ENCODE measurements around the gene C20orf141.

DNA sequence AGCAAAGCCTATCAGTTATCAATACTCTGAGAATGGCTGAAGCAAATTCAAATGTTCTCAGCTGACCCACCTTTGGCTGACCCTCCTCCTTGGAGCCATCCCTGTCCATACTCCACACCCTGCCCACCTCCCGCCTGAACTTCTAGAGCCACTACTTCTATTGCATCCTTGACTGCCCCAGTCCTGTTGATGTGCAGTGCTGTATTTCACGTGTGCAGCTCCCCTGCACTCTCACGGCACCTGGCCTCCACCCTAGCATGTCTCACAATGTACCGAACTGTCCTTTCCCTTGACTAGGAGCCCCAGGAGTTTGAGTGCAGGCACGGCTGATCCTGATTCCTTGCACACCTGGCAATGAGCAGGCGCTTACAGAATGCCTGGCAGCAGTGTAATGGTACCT, 21.3 kb upstream of the C20orf141 start:
- TF ChIP-seq POLR2A (IDR thresholded peaks at IDR 0.05; ENCODE audit: low read depth, low read length) (no peak), POLR2AphosphoS5 (IDR thresholded peaks at IDR 0.05; ENCODE audit: low read depth, low read length) (no peak)

All from GM12892 (cell line).